Gastroesophageal sphincter (tissue), 4 donors: Measurements from ENCODE around the gene GPR84. TPM values are rescaled to one million over a fixed set of nuclear protein-coding genes. Genes with fewer than 3 reads are reported as not detected.

ENCODE experiments used
- ATAC-seq: fragments of 150-250 bp; one replicate; pipeline ENCODE4 v1.9.1; 2016; ENCODE audit warnings: mild to moderate bottlenecking, moderate library complexity
- H3K27ac ChIP-seq, 4 donors: fragments of 200-600 bp; sonication (generic) in 3 of 4; 1 replicate in 3 of 4; 2 replicates in 1 of 4; pipeline ENCODE4 v1.5.1; 2016 to 2019
- H3K27me3 ChIP-seq: fragments of 200-600 bp; sonication (generic); one replicate; pipeline ENCODE4 v1.5.1; 2019
- H3K36me3 ChIP-seq, 2 donors: fragments of 200-600 bp; sonication (generic); one replicate each; pipeline ENCODE4 v1.5.1; 2019; ENCODE audit warnings: control low read depth in 1 of 2
- H3K4me1 ChIP-seq, 3 donors: fragments of 200-600 bp; sonication (generic); 1 replicate in 2 of 3; 2 replicates in 1 of 3; pipeline ENCODE4 v1.5.1; 2016 to 2019; ENCODE audit warnings: control low read depth in 2 of 3
- H3K4me3 ChIP-seq, 2 donors: fragments of 200-600 bp; sonication (generic); one replicate each; pipeline ENCODE4 v1.5.1; 2019; ENCODE audit warnings: mild to moderate bottlenecking in 1 of 2, moderate library complexity in 1 of 2
- H3K9me3 ChIP-seq, 3 donors: fragments of 200-600 bp; sonication (generic); one replicate each; pipeline ENCODE4 v1.5.1; 2017 to 2019; ENCODE audit warnings: control low read depth in 2 of 3
- CTCF ChIP-seq, 4 experiments: fragments of 200-600 bp in 2 of 4; fragments of 450-650 bp in 2 of 4; sonication (generic) in 1 of 4; IDR thresholded peaks; one replicate each; pipeline ENCODE4 v1.5.1; 2017 to 2019; ENCODE audit warnings: antibody characterized with exemption in 4 of 4, mild to moderate bottlenecking in 2 of 4, moderate library complexity in 2 of 4
- EP300 ChIP-seq: sonication (generic); formaldehyde crosslinking; IDR thresholded peaks from one replicate; pipeline ENCODE4 v1.6.1; 2017; ENCODE audit warnings: antibody characterized with exemption, mild to moderate bottlenecking
- POLR2A ChIP-seq, 2 donors: fragments of 450-650 bp; IDR thresholded peaks; one replicate each; pipeline ENCODE4 v1.6.1; 2017; ENCODE audit warnings: antibody characterized with exemption in 2 of 2, mild to moderate bottlenecking in 2 of 2, moderate library complexity in 1 of 2
- POLR2AphosphoS5 ChIP-seq: sonication (generic); formaldehyde crosslinking; IDR thresholded peaks from one replicate; pipeline ENCODE4 v1.6.1; 2017; ENCODE audit warnings: antibody characterized with exemption
- WGBS, 2 donors: methylation state at CpG; one replicate each; pipeline ENCODE4 v1.1.5; 2018; ENCODE audit warnings: low coverage in 1 of 2; 5-methylcytosine and 5-hydroxymethylcytosine counted together
- total RNA-seq, 4 donors: library from RNA; depleted of rRNA; stranded (reverse); fragments of >200 nt; gene quantifications; one replicate each; pipeline ENCODE4 v1.1.0, GENCODE V29; 2016

The GPR84 gene
- total RNA-seq, 4 donors from 2014 or later, result 0.54 TPM; not detected in 3

- no peaks in the 10 kb centered on the region for H3K27me3 ChIP-seq
- no peak for ATAC-seq
- H3K27ac ChIP-seq, result no peak overlapping the region
- no peaks in the 10 kb centered on the region for H3K9me3 ChIP-seq
- TF ChIP-seq EP300, result no peak
- TF ChIP-seq CTCF (IDR thresholded peaks at IDR 0.05), result no peak
- TF ChIP-seq POLR2AphosphoS5, result no peak
- TF ChIP-seq POLR2A (IDR thresholded peaks at IDR 0.05), result no peak
- peaks cover 4 to 38% (median 19%) of the 10 kb centered on the region in 3 donors for H3K4me1 ChIP-seq
- peaks cover 4 to 74% of the 10 kb centered on the region in 2 donors for H3K36me3 ChIP-seq
- H3K4me3 ChIP-seq, result no peak overlapping the region
- 67 to 93% methylated on average over 4 of the region's 4 CpGs for WGBS, 2 donors
Measured at GRCh38 chr12:54349036-54349435, 15.2 kb downstream of the GPR84 start.

DNA sequence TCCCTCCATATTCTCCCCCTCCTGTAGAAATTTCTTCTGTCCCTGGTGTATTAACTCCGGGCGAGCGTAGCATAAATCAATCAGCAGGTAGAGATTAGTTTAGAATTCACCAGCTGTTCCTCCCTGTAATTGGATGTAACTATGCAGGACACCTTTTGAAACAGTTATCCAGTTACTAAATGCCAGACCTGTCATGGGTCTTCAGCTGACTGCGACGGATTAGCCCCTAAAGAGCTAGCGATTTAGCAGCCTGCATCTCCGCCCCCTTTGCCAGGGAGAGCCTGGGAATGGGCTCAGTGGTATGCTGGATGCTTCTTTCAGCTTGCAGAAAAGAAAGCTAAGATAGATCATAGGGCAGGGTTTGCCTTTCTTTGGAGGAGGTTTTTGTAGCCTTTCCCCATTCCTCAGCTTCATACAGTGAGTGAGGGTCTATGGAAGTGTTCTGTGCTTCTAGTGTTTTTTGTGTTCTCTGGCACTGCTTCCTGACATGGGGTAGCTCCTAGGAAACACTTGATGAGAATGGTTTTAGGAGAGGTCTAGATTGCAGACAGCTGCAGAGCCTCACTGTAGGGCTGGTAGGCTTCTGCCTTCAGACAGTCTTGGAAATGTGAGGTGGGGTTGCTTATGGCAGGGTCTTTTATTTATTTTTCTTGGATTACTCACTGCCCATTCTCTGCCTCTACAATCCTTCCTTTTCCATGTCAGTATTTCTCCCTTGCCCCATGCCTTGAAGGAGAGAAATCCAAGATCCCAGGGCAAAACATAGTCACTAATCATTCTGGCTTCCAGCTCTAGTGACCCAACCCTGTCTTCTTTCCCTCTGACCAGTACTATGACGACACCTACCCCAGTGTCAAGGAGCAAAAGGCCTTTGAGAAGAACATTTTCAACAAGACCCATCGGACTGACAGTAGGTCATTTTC lies 22.6 kb downstream of the GPR84 start:
- no peak for ATAC-seq
- TF ChIP-seq POLR2AphosphoS5 (no peak), EP300 (no peak), CTCF (IDR thresholded peaks at IDR 0.05) (no peak), POLR2A (IDR thresholded peaks at IDR 0.05) (no peak)
- Histone ChIP-seq H3K9me3 (no peaks in the 10 kb centered on the region), H3K4me3 (no peak overlapping the region), H3K36me3 (peaks cover 0 to 63% of the 10 kb centered on the region in 2 donors), H3K4me1 (peaks cover 8 to 53% (median 22%) of the 10 kb centered on the region in 3 donors), H3K27me3 (no peaks in the 10 kb centered on the region), H3K27ac (no peak overlapping the region)
- WGBS, 2 donors, result 45 to 58% methylated on average over 8 to 9 of the region's 9 CpGs

DNA sequence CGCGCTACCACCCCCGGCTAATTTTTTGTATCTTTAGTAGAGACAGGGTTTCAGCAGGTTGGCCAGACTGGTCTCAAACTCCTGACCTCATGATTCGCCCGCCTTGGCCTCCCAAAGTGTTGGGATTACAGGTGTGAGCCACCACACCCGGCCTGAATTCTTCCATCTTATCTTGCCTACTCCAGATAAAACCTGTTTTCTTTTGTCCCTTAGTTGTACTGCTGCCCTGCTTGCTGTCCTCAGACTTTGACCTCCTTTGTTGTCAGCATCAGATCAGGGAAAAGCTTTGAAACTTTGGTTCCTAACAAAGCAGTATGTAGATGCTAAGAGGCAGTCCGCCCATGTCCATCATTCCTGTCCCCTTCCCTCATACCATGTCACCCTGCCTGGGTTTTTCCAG lies 23.4 kb downstream of the GPR84 start:
- no peaks in the 10 kb centered on the region for H3K9me3 ChIP-seq
- H3K36me3 ChIP-seq, result peaks cover 0 to 55% of the 10 kb centered on the region in 2 donors
- H3K27me3 ChIP-seq, result no peaks in the 10 kb centered on the region
- no peak for ATAC-seq
- TF ChIP-seq CTCF (IDR thresholded peaks at IDR 0.05) (no peak), EP300 (no peak), POLR2A (IDR thresholded peaks at IDR 0.05) (no peak), POLR2AphosphoS5 (no peak)
- 79 to 91% methylated on average over 2 to 7 of the region's 7 CpGs for WGBS, 2 donors
- no peak overlapping the region for H3K27ac ChIP-seq
- H3K4me3 ChIP-seq, result no peak overlapping the region
- H3K4me1 ChIP-seq, result peaks cover 8 to 59% (median 22%) of the 10 kb centered on the region in 3 donors

GRCh38 chr12:54338698-54339296 lies 25.5 kb downstream of the GPR84 start:
- WGBS, 2 donors, result 46 to 56% methylated on average over 4 of the region's 4 CpGs
- no peak for ATAC-seq

More at GRCh38 chr12:54338698-54339296, 25.5 kb downstream of the GPR84 start:
- TF ChIP-seq POLR2AphosphoS5 (peak; percentile 20), CTCF (IDR thresholded peaks at IDR 0.05) (no peak)
- Histone ChIP-seq H3K4me1 (peaks cover 8 to 80% (median 22%) of the 10 kb centered on the region in 3 donors), H3K36me3 (peaks cover 0 to 35% of the 10 kb centered on the region in 2 donors), H3K27ac (peak overlapping the region in 3 of 4 donors; percentile 56 to 74 (median 71)), H3K9me3 (no peaks in the 10 kb centered on the region), H3K4me3 (no peak overlapping the region), H3K27me3 (no peaks in the 10 kb centered on the region)
